Mesothelial cell of epicardium (in vitro differentiated cells): ENCODE data around the gene GABRQ. TPM values are rescaled to one million over a fixed set of nuclear protein-coding genes. Genes with fewer than 3 reads are reported as not detected.
"Not testable (repeated sequence)": the region's sequence is repeated elsewhere in the genome, so short reads cannot be mapped to it uniquely, and the experiment has no call there.

Source experiments
- DNase-seq, 2 experiments: peaks; one replicate each; pipeline ENCODE4 v3.0.0; 2021; ENCODE audit warnings: low spot score in 2 of 2; ENCODE audit not compliant: unreplicated experiment in 2 of 2
- H3K27ac Mint-ChIP-seq: 2 replicates; pipeline ENCODE4 v1.8.0; 2021; ENCODE audit warnings: mixed read lengths
- H3K27me3 Mint-ChIP-seq: 2 replicates; pipeline ENCODE4 v1.8.0; 2021; ENCODE audit warnings: low read depth, mixed read lengths
- H3K36me3 Mint-ChIP-seq: 2 replicates; pipeline ENCODE4 v1.8.0; 2021; ENCODE audit warnings: mixed read lengths
- H3K4me1 Mint-ChIP-seq: 2 replicates; pipeline ENCODE4 v1.8.0; 2021; ENCODE audit warnings: mixed read lengths
- H3K4me3 Mint-ChIP-seq: 2 replicates; pipeline ENCODE4 v1.8.0; 2021; ENCODE audit warnings: mild to moderate bottlenecking, moderate library complexity, mixed read lengths
- H3K9me3 Mint-ChIP-seq: 2 replicates; pipeline ENCODE4 v1.8.0; 2021; ENCODE audit warnings: mixed read lengths
- total RNA-seq: library from RNA; stranded (reverse); gene quantifications from 3 replicates; pipeline ENCODE4 v1.2.1, GENCODE V29; 2021
- TF ChIP-seq, protein P1 (sequence below): fragments of 200-600 bp; sonication (generic); IDR thresholded peaks from one replicate; pipeline ENCODE4 v1.5.0; 2021; ENCODE audit warnings: antibody characterized with exemption; ENCODE audit not compliant: unreplicated experiment

The GABRQ gene
- total RNA-seq, 1 donor from 2014 or later = 3.6 TPM

DNA sequence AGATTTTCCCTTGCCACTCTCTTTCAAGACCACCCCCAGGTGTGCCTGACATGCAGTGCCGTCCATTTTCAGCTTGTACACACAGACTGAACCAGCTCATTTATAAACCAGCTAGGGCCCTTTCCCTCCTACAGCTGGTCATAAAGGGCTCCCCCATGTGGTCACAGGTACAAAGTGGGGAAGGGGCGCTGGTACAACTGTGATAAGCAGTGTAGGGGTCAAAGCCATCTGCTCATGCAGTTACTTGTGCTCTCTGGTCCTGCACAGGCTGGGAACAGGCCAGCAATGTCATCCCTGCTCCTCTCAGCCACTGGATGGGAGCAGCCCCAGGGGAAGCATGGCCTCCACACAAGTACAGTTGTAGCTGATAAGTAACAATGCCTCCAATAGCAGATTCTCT lies 20.6 kb downstream of the GABRQ start:
- peaks cover 5% of the 10 kb centered on the region for H3K27me3 Mint-ChIP-seq
- peaks cover 2% of the 10 kb centered on the region for H3K36me3 Mint-ChIP-seq
- H3K4me1 Mint-ChIP-seq = no peaks in the 10 kb centered on the region
- no peak overlapping the region for H3K4me3 Mint-ChIP-seq
- peaks cover 15% of the 10 kb centered on the region for H3K9me3 Mint-ChIP-seq
- DNase-seq = no peak
- TF ChIP-seq, protein P1, sequence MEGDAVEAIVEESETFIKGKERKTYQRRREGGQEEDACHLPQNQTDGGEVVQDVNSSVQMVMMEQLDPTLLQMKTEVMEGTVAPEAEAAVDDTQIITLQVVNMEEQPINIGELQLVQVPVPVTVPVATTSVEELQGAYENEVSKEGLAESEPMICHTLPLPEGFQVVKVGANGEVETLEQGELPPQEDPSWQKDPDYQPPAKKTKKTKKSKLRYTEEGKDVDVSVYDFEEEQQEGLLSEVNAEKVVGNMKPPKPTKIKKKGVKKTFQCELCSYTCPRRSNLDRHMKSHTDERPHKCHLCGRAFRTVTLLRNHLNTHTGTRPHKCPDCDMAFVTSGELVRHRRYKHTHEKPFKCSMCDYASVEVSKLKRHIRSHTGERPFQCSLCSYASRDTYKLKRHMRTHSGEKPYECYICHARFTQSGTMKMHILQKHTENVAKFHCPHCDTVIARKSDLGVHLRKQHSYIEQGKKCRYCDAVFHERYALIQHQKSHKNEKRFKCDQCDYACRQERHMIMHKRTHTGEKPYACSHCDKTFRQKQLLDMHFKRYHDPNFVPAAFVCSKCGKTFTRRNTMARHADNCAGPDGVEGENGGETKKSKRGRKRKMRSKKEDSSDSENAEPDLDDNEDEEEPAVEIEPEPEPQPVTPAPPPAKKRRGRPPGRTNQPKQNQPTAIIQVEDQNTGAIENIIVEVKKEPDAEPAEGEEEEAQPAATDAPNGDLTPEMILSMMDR = no peak
- H3K27ac Mint-ChIP-seq = no peak overlapping the region

DNA sequence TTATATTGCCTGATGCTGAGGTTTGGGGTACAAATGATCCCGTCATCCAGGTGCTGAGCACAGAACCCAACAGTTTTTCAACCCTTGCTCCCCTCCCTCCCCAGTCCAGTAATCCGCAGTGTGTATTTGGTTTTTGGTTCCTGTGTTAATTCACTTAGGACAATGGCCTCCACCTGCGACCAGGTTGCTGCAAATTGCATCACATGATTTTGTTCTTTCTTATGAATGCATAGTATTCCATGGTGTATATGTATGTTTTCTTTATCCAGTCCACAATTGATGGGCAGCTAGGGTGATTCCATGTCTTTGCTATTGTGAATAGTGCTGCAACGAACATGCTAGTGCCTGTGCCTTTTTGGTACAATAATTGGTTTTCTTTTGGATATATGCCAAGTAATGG lies 25.4 kb downstream of the GABRQ start:
- H3K36me3 Mint-ChIP-seq = no peaks in the 10 kb centered on the region
- H3K9me3 Mint-ChIP-seq = peaks cover 48% of the 10 kb centered on the region
- no peak overlapping the region for H3K4me3 Mint-ChIP-seq
- TF ChIP-seq, protein P1 = no peak
- no peak for DNase-seq
- H3K27ac Mint-ChIP-seq = no peak overlapping the region
- H3K27me3 Mint-ChIP-seq = peaks cover 7% of the 10 kb centered on the region
- no peaks in the 10 kb centered on the region for H3K4me1 Mint-ChIP-seq

DNA sequence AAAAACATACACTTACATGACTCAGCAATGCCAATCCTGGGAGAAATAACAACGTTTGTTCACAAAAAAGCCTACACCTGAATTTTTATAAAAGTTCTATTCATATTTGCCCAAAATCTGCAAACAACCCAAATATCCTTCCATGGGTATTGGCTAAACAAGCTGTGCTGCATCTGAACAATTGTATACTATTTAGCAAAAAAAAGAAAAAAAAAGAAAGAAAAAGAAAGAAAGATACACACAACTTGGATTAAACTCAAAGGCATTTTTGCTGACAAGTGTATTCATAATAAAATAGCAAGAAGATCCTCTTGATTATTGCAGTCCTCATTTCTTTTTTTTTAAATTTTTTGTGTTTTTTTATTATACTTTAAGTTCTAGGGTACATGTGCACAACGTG lies 36.4 kb downstream of the GABRQ start:
- H3K36me3 Mint-ChIP-seq = no peaks in the 10 kb centered on the region
- H3K4me3 Mint-ChIP-seq = no peak overlapping the region
- no peaks in the 10 kb centered on the region for H3K4me1 Mint-ChIP-seq
- DNase-seq = no peak
- peaks cover 26% of the 10 kb centered on the region for H3K9me3 Mint-ChIP-seq
- peaks cover 21% of the 10 kb centered on the region for H3K27me3 Mint-ChIP-seq
- TF ChIP-seq, protein P1 = no peak
- no peak overlapping the region for H3K27ac Mint-ChIP-seq

DNA sequence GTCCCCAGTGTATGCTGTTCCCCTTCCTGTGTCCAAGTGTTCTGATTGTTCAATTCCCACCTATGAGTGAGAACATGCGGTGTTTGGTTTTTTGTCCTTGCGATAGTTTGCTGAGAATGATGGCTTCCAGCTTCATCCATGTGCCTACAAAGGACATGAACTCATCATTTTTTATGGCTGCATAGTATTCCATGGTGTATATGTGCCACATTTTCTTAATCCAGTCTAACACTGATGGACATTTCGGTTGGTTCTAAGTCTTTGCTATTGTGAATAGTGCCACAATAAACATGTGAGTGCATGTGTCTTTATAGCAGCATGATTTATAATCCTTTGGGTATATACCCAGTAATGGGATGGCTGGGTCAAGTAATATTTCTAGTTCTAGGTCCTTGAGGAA lies 37.0 kb downstream of the GABRQ start:
- not testable (repeated sequence) for DNase-seq, H3K27ac Mint-ChIP-seq, H3K4me3 Mint-ChIP-seq, H3K36me3 Mint-ChIP-seq, H3K4me1 Mint-ChIP-seq
- Mint-ChIP-seq H3K9me3 (peaks cover 23% of the 10 kb centered on the region), H3K27me3 (peaks cover 19% of the 10 kb centered on the region)

DNA sequence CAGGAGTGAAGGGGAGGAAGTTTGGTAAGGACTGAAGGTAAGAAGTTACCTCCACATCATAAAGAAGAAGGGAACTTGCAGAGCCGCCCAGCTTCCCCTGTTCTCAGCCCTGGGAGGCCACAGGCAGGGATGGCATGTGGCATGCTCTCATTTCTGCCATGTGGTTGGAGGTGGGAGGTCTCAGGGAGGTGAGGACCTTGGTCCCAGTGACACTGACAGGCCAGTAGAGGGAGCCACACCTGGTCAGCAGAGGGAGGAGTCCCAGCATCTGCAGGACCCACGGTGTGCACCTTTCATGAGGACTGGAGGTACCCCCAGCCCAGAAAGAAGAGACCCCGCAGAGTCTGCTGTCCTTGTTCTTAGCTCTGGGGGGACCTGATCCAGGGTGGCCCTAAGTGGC lies 43.3 kb downstream of the GABRQ start:
- Mint-ChIP-seq H3K27me3 (peaks cover 15% of the 10 kb centered on the region), H3K9me3 (peaks cover 14% of the 10 kb centered on the region)
- DNase-seq, H3K4me3 Mint-ChIP-seq, H3K36me3 Mint-ChIP-seq, H3K4me1 Mint-ChIP-seq, H3K27ac Mint-ChIP-seq: not testable (repeated sequence)

DNA sequence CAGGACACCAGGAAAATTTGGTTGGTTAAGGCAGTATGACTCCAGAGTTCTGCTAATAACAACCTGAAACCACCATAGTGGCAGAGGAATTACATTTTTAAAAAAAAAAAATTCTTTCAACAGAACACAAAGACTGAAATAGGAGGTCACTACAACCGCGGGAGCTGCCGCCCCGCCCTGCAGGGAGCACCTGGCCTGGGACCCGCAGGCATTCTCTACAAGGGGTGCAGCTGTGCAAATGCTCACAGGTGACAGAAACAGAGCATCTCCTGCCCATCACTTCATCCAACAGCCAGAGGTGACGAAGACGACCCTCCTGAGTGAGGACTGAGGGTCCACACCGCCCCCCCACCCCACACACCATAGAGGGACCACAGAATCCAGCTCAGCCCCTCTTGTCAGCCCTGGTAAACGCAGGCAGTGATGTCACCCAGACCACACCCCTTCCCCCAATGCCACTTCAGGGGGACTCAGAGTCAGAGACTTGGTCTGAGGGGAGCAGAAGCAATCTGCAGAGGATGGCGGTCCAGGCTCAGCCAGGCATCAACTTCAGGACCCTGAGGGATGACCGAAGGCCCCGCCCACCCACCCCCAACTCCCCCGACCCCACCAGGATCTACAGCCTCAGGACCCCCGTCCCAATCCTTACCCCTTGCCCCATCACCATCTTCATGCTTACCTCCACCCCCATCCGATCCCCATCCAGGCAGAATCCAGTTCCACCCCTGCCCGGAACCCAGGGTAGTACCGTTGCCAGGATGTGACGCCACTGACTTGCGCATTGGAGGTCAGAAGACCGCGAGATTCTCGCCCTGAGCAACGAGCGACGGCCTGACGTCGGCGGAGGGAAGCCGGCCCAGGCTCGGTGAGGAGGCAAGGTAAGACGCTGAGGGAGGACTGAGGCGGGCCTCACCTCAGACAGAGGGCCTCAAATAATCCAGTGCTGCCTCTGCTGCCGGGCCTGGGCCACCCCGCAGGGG lies 60.5 kb downstream of the GABRQ start, which contains the start of gene MAGEA3:
Gene MAGEA3, plus strand, starts transcription at position 843 of the 980 bp plus-strand sequence. CDS start 2,039 bp downstream, outside the sequence.
- H3K4me3 Mint-ChIP-seq, H3K36me3 Mint-ChIP-seq: not testable (repeated sequence)

DNA sequence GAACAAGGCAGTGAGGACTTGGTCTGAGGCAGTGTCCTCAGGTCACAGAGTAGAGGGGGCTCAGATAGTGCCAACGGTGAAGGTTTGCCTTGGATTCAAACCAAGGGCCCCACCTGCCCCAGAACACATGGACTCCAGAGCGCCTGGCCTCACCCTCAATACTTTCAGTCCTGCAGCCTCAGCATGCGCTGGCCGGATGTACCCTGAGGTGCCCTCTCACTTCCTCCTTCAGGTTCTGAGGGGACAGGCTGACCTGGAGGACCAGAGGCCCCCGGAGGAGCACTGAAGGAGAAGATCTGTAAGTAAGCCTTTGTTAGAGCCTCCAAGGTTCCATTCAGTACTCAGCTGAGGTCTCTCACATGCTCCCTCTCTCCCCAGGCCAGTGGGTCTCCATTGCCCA lies 62.7 kb downstream of the GABRQ start:
- not testable (repeated sequence) for H3K27me3 Mint-ChIP-seq

More for the DNA sequence above, 60.5 kb downstream of the GABRQ start, which contains the start of gene MAGEA3:
- H3K9me3 Mint-ChIP-seq, H3K27me3 Mint-ChIP-seq, DNase-seq, H3K4me1 Mint-ChIP-seq, H3K27ac Mint-ChIP-seq: not testable (repeated sequence)

DNA sequence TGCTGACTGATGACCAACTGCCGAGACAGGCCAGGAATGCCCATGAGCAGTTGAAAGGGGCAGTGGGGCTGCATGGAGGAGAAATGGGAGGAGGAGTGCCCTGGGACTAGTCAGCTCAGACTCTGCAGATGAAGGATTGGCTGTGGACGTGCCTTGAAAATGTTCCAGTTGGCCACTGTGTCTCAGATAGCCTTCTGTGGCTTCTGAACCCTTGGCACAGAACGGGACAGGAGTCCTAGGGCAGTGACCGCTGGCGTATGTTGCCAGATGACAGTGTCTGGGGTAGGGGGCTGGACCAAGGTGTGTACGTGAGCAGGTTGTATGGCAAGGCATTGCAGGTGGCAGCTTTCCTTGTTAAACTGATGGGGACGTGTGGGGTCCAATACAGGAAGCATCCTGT lies 68.8 kb downstream of the GABRQ start:
- H3K36me3 Mint-ChIP-seq, H3K27ac Mint-ChIP-seq, H3K4me3 Mint-ChIP-seq, H3K9me3 Mint-ChIP-seq, H3K4me1 Mint-ChIP-seq, DNase-seq, H3K27me3 Mint-ChIP-seq: not testable (repeated sequence)

More for the DNA sequence above, 62.7 kb downstream of the GABRQ start:
- DNase-seq, H3K36me3 Mint-ChIP-seq, H3K4me3 Mint-ChIP-seq, H3K4me1 Mint-ChIP-seq, H3K27ac Mint-ChIP-seq, H3K9me3 Mint-ChIP-seq: not testable (repeated sequence)

Other genes starting within 250 kb of the GABRQ start
- gene GABRA3, start 186.6 kb upstream of the GABRQ start, total RNA-seq = 2.0 to 2.5 TPM (median 2.2 TPM) in 3 replicates
- not detected in 3 replicates for gene MAGEA3, start 60.9 kb downstream of the GABRQ start, total RNA-seq
- gene CSAG2, start 71.4 kb downstream of the GABRQ start, total RNA-seq = not detected in 3 replicates
- not detected in 3 replicates for gene MAGEA2B, start 76.7 kb downstream of the GABRQ start, total RNA-seq
- not detected in 3 replicates for gene CSAG1, start 95.8 kb downstream of the GABRQ start, total RNA-seq
- not detected in 3 replicates for gene MAGEA12, start 95.9 kb downstream of the GABRQ start, total RNA-seq
- gene MAGEA2, start 115.9 kb downstream of the GABRQ start, total RNA-seq = not detected in 3 replicates
- gene CSAG3, start 121.3 kb downstream of the GABRQ start, total RNA-seq = not detected in 3 replicates
- not detected in 3 replicates for gene MAGEA6, start 131.8 kb downstream of the GABRQ start, total RNA-seq
- 31.1 to 35.4 TPM (median 34.9 TPM) in 3 replicates for gene CETN2, start 192.9 kb downstream of the GABRQ start, total RNA-seq
- 21.0 to 21.4 TPM (median 21.1 TPM) in 3 replicates for gene NSDHL, start 193.2 kb downstream of the GABRQ start, total RNA-seq